Endodermal cell (in vitro differentiated cells): ENCODE measurements around the gene CAMTA1. TPM values are rescaled to one million over a fixed set of nuclear protein-coding genes. Genes with fewer than 3 reads are reported as not detected.

ENCODE experiments used
- DNase-seq: peaks from one replicate; pipeline ENCODE4 v3.0.0-alpha.2; 2017
- H3K27ac ChIP-seq: 2 replicates; pipeline ENCODE4 v1.5.1; 2013; ENCODE audit warnings: mild to moderate bottlenecking, low read depth, low read length, moderate library complexity
- H3K27me3 ChIP-seq: 2 replicates; pipeline ENCODE4 v1.6.1; 2013; ENCODE audit warnings: mild to moderate bottlenecking, low read length, moderate library complexity; ENCODE audit not compliant: insufficient read depth, control insufficient read depth, poor library complexity, severe bottlenecking
- H3K36me3 ChIP-seq: 2 replicates; pipeline ENCODE4 v1.7.0; 2013; ENCODE audit warnings: mild to moderate bottlenecking, low read length, moderate library complexity; ENCODE audit not compliant: control insufficient read depth, insufficient read depth
- H3K4me1 ChIP-seq: one replicate; pipeline ENCODE4 v1.7.0; 2013; ENCODE audit warnings: low read length; ENCODE audit not compliant: control insufficient read depth, insufficient read depth
- H3K4me3 ChIP-seq: 2 replicates; pipeline ENCODE4 v1.5.1; 2013; ENCODE audit warnings: mild to moderate bottlenecking, low read length, moderate library complexity
- H3K9ac ChIP-seq: 2 replicates; pipeline ENCODE4 v1.6.1; 2013; ENCODE audit warnings: mild to moderate bottlenecking, low read length, moderate library complexity; ENCODE audit not compliant: poor library complexity, severe bottlenecking; ENCODE audit errors: extremely low read depth
- H3K9me3 ChIP-seq: 2 replicates; pipeline ENCODE4 v1.6.1; 2013; ENCODE audit warnings: mild to moderate bottlenecking, low read length, moderate library complexity; ENCODE audit not compliant: control insufficient read depth
- H3K27ac Mint-ChIP-seq: 2 replicates; pipeline ENCODE4 v1.8.0; 2020; ENCODE audit warnings: mixed read lengths
- H3K27me3 Mint-ChIP-seq: 2 replicates; pipeline ENCODE4 v1.8.0; 2021; ENCODE audit warnings: mild to moderate bottlenecking, mixed read lengths; ENCODE audit not compliant: insufficient read depth
- H3K36me3 Mint-ChIP-seq: 2 replicates; pipeline ENCODE4 v1.8.0; 2020; ENCODE audit warnings: low read depth, mixed read lengths
- H3K4me1 Mint-ChIP-seq: 2 replicates; pipeline ENCODE4 v1.8.0; 2020; ENCODE audit warnings: mixed read lengths
- H3K4me3 Mint-ChIP-seq: 2 replicates; pipeline ENCODE4 v1.8.0; 2020; ENCODE audit warnings: mild to moderate bottlenecking, moderate library complexity, mixed read lengths
- H3K9me3 Mint-ChIP-seq: 2 replicates; pipeline ENCODE4 v1.8.0; 2020; ENCODE audit warnings: mild to moderate bottlenecking, mixed read lengths
- CTCF ChIP-seq: fragments of 200-600 bp; sonication (generic); conservative IDR thresholded peaks from 2 replicates; pipeline ENCODE4 v1.5.0; 2021; ENCODE audit warnings: antibody characterized with exemption, mild to moderate bottlenecking
- WGBS, 2 experiments: methylation state at CpG; one replicate each; pipeline versions ENCODE4 v1.1.5 to v1.1.7; 2013; ENCODE audit warnings: missing lambda C conversion rate in 2 of 2, mixed read lengths in 1 of 2; ENCODE audit not compliant: insufficient coverage in 1 of 2, insufficient read length in 1 of 2; 5-methylcytosine and 5-hydroxymethylcytosine counted together
- total RNA-seq, 2 donors: library from RNA; stranded (reverse); fragmentation: NEBNext Ultra II Directional in 1 of 2; extraction: Animal tissue kit (Norgen Biotek cat#: 25700) in 1 of 2; gene quantifications; 2 replicates in 1 of 2; 3 replicates in 1 of 2; pipeline ENCODE4 v1.2.1, GENCODE V29; 2021

The CAMTA1 gene
- total RNA-seq, 2 donors from 2014 or later: 123 to 137 TPM

- Mint-ChIP-seq H3K4me1 (peaks cover 29% of the 10 kb centered on the region), H3K9me3 (peaks cover 13% of the 10 kb centered on the region), H3K36me3 (peaks cover 8% of the 10 kb centered on the region), H3K27ac (no peak overlapping the region), H3K4me3 (no peak overlapping the region), H3K27me3 (no peaks in the 10 kb centered on the region)
- H3K9ac ChIP-seq: no peak overlapping the region
- no peak for TF ChIP-seq CTCF
- 84 to 91% methylated on average over 7 to 9 of the region's 9 CpGs for WGBS, 2 experiments
- no peaks in the 10 kb centered on the region for H3K36me3 ChIP-seq
- H3K4me1 ChIP-seq: peaks cover 7% of the 10 kb centered on the region
- no peaks in the 10 kb centered on the region for H3K9me3 ChIP-seq
- peak overlapping the region; percentile 17 for H3K27ac ChIP-seq
- H3K4me3 ChIP-seq: no peak overlapping the region
- DNase-seq: no peak
- H3K27me3 ChIP-seq: no peaks in the 10 kb centered on the region
Observed at GRCh38 chr1:6914706-6915105, 129.5 kb downstream of the CAMTA1 start.

- peaks cover 16% of the 10 kb centered on the region for H3K4me1 Mint-ChIP-seq
- Histone ChIP-seq H3K27me3 (no peaks in the 10 kb centered on the region), H3K36me3 (no peaks in the 10 kb centered on the region), H3K4me1 (peaks cover 7% of the 10 kb centered on the region), H3K9me3 (no peaks in the 10 kb centered on the region), H3K27ac (no peak overlapping the region), H3K9ac (no peak overlapping the region), H3K4me3 (no peak overlapping the region)
- TF ChIP-seq CTCF: no peak
- 86 to 94% methylated on average over 14 to 17 of the region's 17 CpGs for whole genome bisulfite sequencing, 2 experiments
- DNase-seq: no peak
- H3K9me3 Mint-ChIP-seq: peaks cover 24% of the 10 kb centered on the region
- no peaks in the 10 kb centered on the region for H3K27me3 Mint-ChIP-seq
- no peak overlapping the region for H3K4me3 Mint-ChIP-seq
- peaks cover 10% of the 10 kb centered on the region for H3K36me3 Mint-ChIP-seq
- H3K27ac Mint-ChIP-seq: no peak overlapping the region
Observed at GRCh38 chr1:6915999-6916565, 130.8 kb downstream of the CAMTA1 start.

GRCh38 chr1:6917067-6917466 is 131.8 kb downstream of the CAMTA1 start:
- Mint-ChIP-seq H3K27me3 (no peaks in the 10 kb centered on the region), H3K36me3 (peaks cover 13% of the 10 kb centered on the region)

More at GRCh38 chr1:6917067-6917466, 131.8 kb downstream of the CAMTA1 start:
- no peak overlapping the region for H3K27ac ChIP-seq
- no peaks in the 10 kb centered on the region for H3K27me3 ChIP-seq
- no peak overlapping the region for H3K4me3 ChIP-seq
- H3K9ac ChIP-seq: no peak overlapping the region
- Mint-ChIP-seq H3K27ac (no peak overlapping the region), H3K4me3 (no peak overlapping the region), H3K4me1 (peaks cover 6% of the 10 kb centered on the region), H3K9me3 (peaks cover 32% of the 10 kb centered on the region)
- 93 to 94% methylated on average over 3 to 4 of the region's 4 CpGs for WGBS, 2 experiments
- no peaks in the 10 kb centered on the region for H3K9me3 ChIP-seq
- no peak for DNase-seq
- H3K36me3 ChIP-seq: no peaks in the 10 kb centered on the region
- no peak for TF ChIP-seq CTCF
- peaks cover under 1% of the 10 kb centered on the region for H3K4me1 ChIP-seq
